ENCODE results near the gene ACP1. TPM values are rescaled to one million over a fixed set of nuclear protein-coding genes. Genes with fewer than 3 reads are reported as not detected.

Gene ACP1
- total and polyA plus RNA-seq, 7 donors, result 62.6 to 162 (median 86.1) TPM

DNA sequence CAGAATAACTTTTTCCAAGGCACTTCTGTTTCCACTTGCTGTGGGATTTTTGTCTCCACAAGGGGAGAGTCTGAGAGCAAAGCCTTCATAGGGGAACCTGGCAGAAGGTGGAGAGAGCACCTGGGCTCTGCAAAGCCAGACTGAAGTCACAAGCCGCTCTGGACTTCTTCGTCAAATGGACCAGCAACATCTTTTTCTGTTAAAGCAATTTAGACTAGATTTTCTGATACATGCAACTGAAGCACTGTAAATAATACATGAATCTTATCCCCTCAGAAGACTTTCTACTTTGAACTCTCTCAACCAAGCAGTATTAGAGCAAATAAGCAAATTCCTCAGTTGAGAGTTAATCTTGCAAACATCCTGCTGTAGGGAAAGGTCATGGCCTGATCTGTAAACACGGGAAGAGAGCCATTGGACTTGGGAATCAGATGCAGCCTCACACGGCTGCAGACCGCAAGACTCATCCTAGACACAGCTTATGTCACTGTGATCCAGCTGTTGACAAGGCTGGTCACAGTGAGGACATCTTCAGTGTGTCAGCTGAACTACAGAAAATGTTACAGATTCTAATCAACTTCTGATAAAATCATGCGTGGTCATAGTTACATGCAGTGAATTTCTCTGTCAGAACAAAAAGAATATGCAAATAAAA is 4.1 kb upstream of the ACP1 start:
- Histone ChIP-seq H3K4me1 (peaks cover 0 to 18% (median 13%) of the 10 kb centered on the region in 4 donors), H3K27ac (no peak overlapping the region), H3K27me3 (no peaks in the 10 kb centered on the region), H3K9me3 (peaks cover 0 to 5% (median 0%) of the 10 kb centered on the region in 4 donors), H3K4me3 (no peak overlapping the region), H3K36me3 (peaks cover 0 to 3% (median 0%) of the 10 kb centered on the region in 4 donors)
- no peak for DNase-seq
- TF ChIP-seq POLR2A (IDR thresholded peaks at IDR 0.05) (no peak), POLR2AphosphoS5 (IDR thresholded peaks at IDR 0.05) (no peak), EP300 (IDR thresholded peaks at IDR 0.05) (no peak)
- TF ChIP-seq, protein P1, sequence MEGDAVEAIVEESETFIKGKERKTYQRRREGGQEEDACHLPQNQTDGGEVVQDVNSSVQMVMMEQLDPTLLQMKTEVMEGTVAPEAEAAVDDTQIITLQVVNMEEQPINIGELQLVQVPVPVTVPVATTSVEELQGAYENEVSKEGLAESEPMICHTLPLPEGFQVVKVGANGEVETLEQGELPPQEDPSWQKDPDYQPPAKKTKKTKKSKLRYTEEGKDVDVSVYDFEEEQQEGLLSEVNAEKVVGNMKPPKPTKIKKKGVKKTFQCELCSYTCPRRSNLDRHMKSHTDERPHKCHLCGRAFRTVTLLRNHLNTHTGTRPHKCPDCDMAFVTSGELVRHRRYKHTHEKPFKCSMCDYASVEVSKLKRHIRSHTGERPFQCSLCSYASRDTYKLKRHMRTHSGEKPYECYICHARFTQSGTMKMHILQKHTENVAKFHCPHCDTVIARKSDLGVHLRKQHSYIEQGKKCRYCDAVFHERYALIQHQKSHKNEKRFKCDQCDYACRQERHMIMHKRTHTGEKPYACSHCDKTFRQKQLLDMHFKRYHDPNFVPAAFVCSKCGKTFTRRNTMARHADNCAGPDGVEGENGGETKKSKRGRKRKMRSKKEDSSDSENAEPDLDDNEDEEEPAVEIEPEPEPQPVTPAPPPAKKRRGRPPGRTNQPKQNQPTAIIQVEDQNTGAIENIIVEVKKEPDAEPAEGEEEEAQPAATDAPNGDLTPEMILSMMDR (IDR thresholded peaks at IDR 0.05), result no peak
- intact Hi-C loops (cut with DNase I), result no loop called here
- WGBS, 2 donors, result 69% methylated on average over 6 of the region's 6 CpGs

DNA sequence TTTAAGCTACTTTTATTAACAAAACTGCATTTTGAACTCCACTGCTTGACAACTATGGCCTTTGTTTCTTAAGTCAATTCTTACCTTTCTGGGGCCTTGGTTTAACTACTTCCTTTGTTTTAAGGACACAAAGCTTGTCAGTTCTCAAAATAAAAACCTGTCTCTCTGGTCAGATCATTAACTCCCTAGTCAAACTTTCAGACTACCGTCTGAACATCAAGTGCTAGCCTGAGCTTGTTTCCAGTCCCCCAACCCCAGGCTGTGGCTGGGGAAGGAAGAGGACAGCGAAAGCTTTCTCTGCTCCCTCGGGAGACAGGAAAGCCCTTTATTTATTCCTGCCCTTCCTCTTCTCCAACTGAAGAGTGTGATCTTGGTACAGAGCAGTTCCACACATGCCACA is 2.6 kb upstream of the ACP1 start:
- H3K27ac ChIP-seq, result no peak overlapping the region
- peaks cover 0 to 30% (median 24%) of the 10 kb centered on the region in 4 donors for H3K4me1 ChIP-seq
- WGBS, 2 donors, result 24 to 57% methylated on average over 3 of the region's 3 CpGs
- H3K9me3 ChIP-seq, result peaks cover 0 to 5% (median 0%) of the 10 kb centered on the region in 4 donors
- H3K36me3 ChIP-seq, result peaks cover 0 to 3% (median 0%) of the 10 kb centered on the region in 4 donors
- H3K27me3 ChIP-seq, result no peaks in the 10 kb centered on the region
- no peak overlapping the region for H3K4me3 ChIP-seq
- no peak for DNase-seq
- intact Hi-C loops (cut with DNase I), result no loop called here
- TF ChIP-seq POLR2AphosphoS5 (IDR thresholded peaks at IDR 0.05) (no peak), POLR2A (IDR thresholded peaks at IDR 0.05) (no peak), EP300 (IDR thresholded peaks at IDR 0.05) (no peak)
- TF ChIP-seq, protein P1 (IDR thresholded peaks at IDR 0.05), result no peak

DNA sequence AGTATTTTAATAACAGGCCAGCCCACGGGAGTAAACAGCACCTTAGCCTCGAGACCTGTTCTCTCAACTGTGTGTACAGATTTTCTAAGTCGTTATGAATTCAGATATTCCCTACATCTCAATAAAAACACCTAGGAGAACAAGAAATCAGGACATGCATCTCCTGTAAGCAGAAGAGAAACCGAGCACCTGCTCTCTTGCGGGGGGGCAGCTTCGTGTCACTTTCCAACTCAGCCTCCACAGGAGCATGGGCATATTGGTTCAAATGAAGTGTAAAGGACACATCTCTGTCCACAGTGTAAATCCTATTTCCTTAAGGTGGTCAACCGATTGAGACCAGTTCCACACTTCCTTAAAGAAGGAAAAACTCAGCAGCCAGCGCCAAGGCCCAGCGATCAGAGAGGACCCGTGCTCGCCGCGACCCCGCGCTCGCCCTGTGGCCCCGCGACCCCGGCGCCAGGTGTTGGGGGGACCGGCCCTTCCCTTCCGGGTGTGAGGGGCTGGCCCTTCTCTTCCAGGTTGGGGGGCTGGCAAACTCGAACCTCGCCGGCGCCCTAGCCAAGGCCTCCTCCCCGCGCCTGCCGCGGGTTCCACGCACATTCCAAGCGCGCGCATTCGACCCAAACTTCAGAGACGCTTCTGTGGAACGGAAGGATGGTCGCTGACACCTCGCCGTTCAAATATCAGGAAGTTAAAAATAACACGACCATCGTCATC is 1.6 kb upstream of the ACP1 start:
- DNase-seq, result no peak
- H3K4me1 ChIP-seq, result peaks cover 0 to 30% (median 24%) of the 10 kb centered on the region in 4 donors
- H3K27ac ChIP-seq, result peak overlapping the region in 1 of 4 donors; percentile 76
- WGBS, 2 donors, result 11 to 42% methylated on average over 42 of the region's 42 CpGs
- H3K9me3 ChIP-seq, result no peaks in the 10 kb centered on the region
- peak overlapping the region; percentile 63 to 78 (median 70) for H3K4me3 ChIP-seq
- peaks cover 0 to 3% (median 0%) of the 10 kb centered on the region in 4 donors for H3K36me3 ChIP-seq
- intact Hi-C loops (cut with DNase I), result no loop called here
- H3K27me3 ChIP-seq, result no peaks in the 10 kb centered on the region
- TF ChIP-seq POLR2A (IDR thresholded peaks at IDR 0.05) (no peak), EP300 (IDR thresholded peaks at IDR 0.05) (no peak)

GRCh38 chr2:263774-264492 is 814 bp upstream of the ACP1 start, which contains the start of gene SH3YL1:
Gene SH3YL1, minus strand, starts transcription at chr2:264032. Its CDS starts 48 bp downstream, at chr2:263984.
- intact Hi-C loops (cut with DNase I), result loop anchor here (2.0 kb wide), 1 partner anchor 413 kb away; the partner anchor contains the start of gene TMEM18
- peak within 1 kb of the TSS; percentile 71 to 82 (median 77) for H3K27ac ChIP-seq

More at GRCh38 chr2:263774-264492, 814 bp upstream of the ACP1 start, which contains the start of gene SH3YL1:
- peak; percentile 71 for DNase-seq
- peak within 1 kb of the TSS; percentile 63 to 78 (median 70) for H3K4me3 ChIP-seq
- no peaks in the 10 kb centered on the region for H3K27me3 ChIP-seq
- H3K36me3 ChIP-seq, result peaks cover 0 to 3% (median 0%) of the 10 kb centered on the region in 4 donors
- H3K9me3 ChIP-seq, result no peaks in the 10 kb centered on the region
- TF ChIP-seq, protein P1 (IDR thresholded peaks at IDR 0.05), result no peak
- TF ChIP-seq POLR2A (IDR thresholded peaks at IDR 0.05), result peak in 1 of 2 donors; percentile 53
- WGBS, 2 donors, result 0 to 1% methylated on average over 77 of the region's 77 CpGs
- H3K4me1 ChIP-seq, result peaks cover 0 to 30% (median 24%) of the 10 kb centered on the region in 4 donors
